Naive B cell (primary cell): ENCODE data around the gene FAM72B. TPM values are rescaled to one million over a fixed set of nuclear protein-coding genes. Genes with fewer than 3 reads are reported as not detected.
"Not testable (repeated sequence)": the region's sequence is repeated elsewhere in the genome, so short reads cannot be mapped to it uniquely, and the experiment has no call there.

Source experiments
- ATAC-seq, 2 donors: fragments of 150-1000 bp; cut with Tn5 transposase; 2 replicates each; pipeline ENCODE4 v1.10.0; 2021; ENCODE audit warnings: low read depth in 2 of 2, mild to moderate bottlenecking in 2 of 2, moderate library complexity in 2 of 2
- DNase-seq: peaks from one replicate; pipeline ENCODE4 v3.0.0; 2022
- H3K27ac Mint-ChIP-seq, 6 donors: one replicate each; pipeline ENCODE4 v1.8.0; 2020 to 2022; ENCODE audit warnings: mild to moderate bottlenecking in 6 of 6, mixed read lengths in 6 of 6, moderate library complexity in 5 of 6, inconsistent platforms in 2 of 6
- H3K27me3 Mint-ChIP-seq, 3 donors: one replicate each; pipeline ENCODE4 v1.8.0; 2021 to 2022; ENCODE audit warnings: mixed read lengths in 3 of 3, mild to moderate bottlenecking in 1 of 3
- H3K36me3 Mint-ChIP-seq, 2 donors: one replicate each; pipeline ENCODE4 v1.8.0; 2020 to 2022; ENCODE audit warnings: mixed read lengths in 2 of 2, inconsistent platforms in 1 of 2, mild to moderate bottlenecking in 1 of 2
- H3K4me1 Mint-ChIP-seq, 3 donors: one replicate each; pipeline ENCODE4 v1.8.0; 2020 to 2022; ENCODE audit warnings: mixed read lengths in 3 of 3, inconsistent platforms in 1 of 3, mild to moderate bottlenecking in 1 of 3, moderate library complexity in 1 of 3
- H3K4me3 Mint-ChIP-seq, 8 donors: one replicate each; pipeline ENCODE4 v1.8.0; 2020 to 2022; ENCODE audit warnings: mild to moderate bottlenecking in 8 of 8, mixed read lengths in 8 of 8, moderate library complexity in 8 of 8, inconsistent platforms in 2 of 8
- H3K9me3 Mint-ChIP-seq, 7 donors: one replicate each; pipeline ENCODE4 v1.8.0; 2020 to 2022; ENCODE audit warnings: mixed read lengths in 7 of 7, mild to moderate bottlenecking in 5 of 7, inconsistent platforms in 2 of 7, moderate library complexity in 1 of 7
- polyA plus RNA-seq, 6 donors: library from polyadenylated mRNA; unstranded; fragments of 300-500 nt; fragmentation: Illumina TruSeq; gene quantifications; one replicate each; pipeline ENCODE4 v1.2.3, GENCODE V29; 2021; ENCODE audit warnings: low read depth in 6 of 6

Gene FAM72B
- 1 to 10 TPM in 1 of 6 donors, not detected in 5; 1.5 TPM for polyA plus RNA-seq

- H3K9me3 Mint-ChIP-seq, H3K4me1 Mint-ChIP-seq, H3K36me3 Mint-ChIP-seq, H3K27me3 Mint-ChIP-seq: not testable (repeated sequence)
- DNase-seq (peak; percentile 95), ATAC-seq (peak; percentile 75 to 79)
- H3K27ac Mint-ChIP-seq: peak within 1 kb of the TSS in 5 of 6 donors; percentile 87 to 96 (median 95)
- H3K4me3 Mint-ChIP-seq: peak within 1 kb of the TSS; percentile 84 to 98 (median 96)
Observed at GRCh38 chr1:121184290-121185127, at the start of gene FAM72B, which contains the start of gene SRGAP2C. Gene FAM72B (minus strand): TSS chr1:121184340. CDS start chr1:121183489, 851 bp downstream. Gene SRGAP2C (plus strand): TSS chr1:121184975. CDS start chr1:121187447, 2,472 bp downstream.

- ATAC-seq (peak; percentile 89 to 91), DNase-seq (peak; percentile 23)
- not testable (repeated sequence) for H3K36me3 Mint-ChIP-seq, H3K27me3 Mint-ChIP-seq, H3K9me3 Mint-ChIP-seq, H3K4me1 Mint-ChIP-seq, H3K4me3 Mint-ChIP-seq, H3K27ac Mint-ChIP-seq
Observed at GRCh38 chr1:121232445-121233125, 48.4 kb upstream of the FAM72B start.

- ATAC-seq: not testable (repeated sequence)
Observed at GRCh38 chr1:121230636-121231035, 46.5 kb upstream of the FAM72B start.

GRCh38 chr1:121227544-121228330 is 43.6 kb upstream of the FAM72B start:
- not testable (repeated sequence) for H3K27me3 Mint-ChIP-seq, H3K4me3 Mint-ChIP-seq, H3K36me3 Mint-ChIP-seq, DNase-seq, ATAC-seq, H3K9me3 Mint-ChIP-seq, H3K27ac Mint-ChIP-seq, H3K4me1 Mint-ChIP-seq

More at GRCh38 chr1:121230636-121231035, 46.5 kb upstream of the FAM72B start:
- not testable (repeated sequence) for H3K9me3 Mint-ChIP-seq, DNase-seq, H3K27me3 Mint-ChIP-seq, H3K4me3 Mint-ChIP-seq, H3K36me3 Mint-ChIP-seq, H3K4me1 Mint-ChIP-seq, H3K27ac Mint-ChIP-seq

GRCh38 chr1:121226925-121227324 is 42.8 kb upstream of the FAM72B start:
- not testable (repeated sequence) for ATAC-seq, H3K4me3 Mint-ChIP-seq, H3K4me1 Mint-ChIP-seq, H3K9me3 Mint-ChIP-seq, DNase-seq, H3K27ac Mint-ChIP-seq, H3K36me3 Mint-ChIP-seq, H3K27me3 Mint-ChIP-seq

- H3K4me1 Mint-ChIP-seq: peaks cover 0 to 10% (median 4%) of the 10 kb centered on the region in 3 donors
- H3K9me3 Mint-ChIP-seq, H3K4me3 Mint-ChIP-seq, DNase-seq, H3K36me3 Mint-ChIP-seq, H3K27ac Mint-ChIP-seq, H3K27me3 Mint-ChIP-seq, ATAC-seq: not testable (repeated sequence)
Observed at GRCh38 chr1:121226295-121226904, 42.3 kb upstream of the FAM72B start.

GRCh38 chr1:121224714-121225113 is 40.6 kb upstream of the FAM72B start:
- H3K9me3 Mint-ChIP-seq: not testable (repeated sequence)
- H3K4me3 Mint-ChIP-seq: peak overlapping the region in 2 of 8 donors; percentile 32 to 44
- ATAC-seq: peak; percentile 93

GRCh38 chr1:121221770-121222169 is 37.6 kb upstream of the FAM72B start:
- DNase-seq (peak; percentile 23), ATAC-seq (peak; percentile 64 to 67)
- peaks cover 0 to 10% (median 4%) of the 10 kb centered on the region in 3 donors for H3K4me1 Mint-ChIP-seq
- not testable (repeated sequence) for H3K4me3 Mint-ChIP-seq, H3K36me3 Mint-ChIP-seq, H3K9me3 Mint-ChIP-seq, H3K27me3 Mint-ChIP-seq
- peak overlapping the region in 3 of 6 donors; percentile 14 to 84 (median 84) for H3K27ac Mint-ChIP-seq

More at GRCh38 chr1:121224714-121225113, 40.6 kb upstream of the FAM72B start:
- H3K4me1 Mint-ChIP-seq: peaks cover 0 to 10% (median 4%) of the 10 kb centered on the region in 3 donors
- peak; percentile 2 for DNase-seq
- peak overlapping the region in 3 of 6 donors; percentile 47 to 85 (median 54) for H3K27ac Mint-ChIP-seq
- not testable (repeated sequence) for H3K27me3 Mint-ChIP-seq, H3K36me3 Mint-ChIP-seq

GRCh38 chr1:121216676-121217075 is 32.5 kb upstream of the FAM72B start:
- H3K27me3 Mint-ChIP-seq: not testable (repeated sequence)

GRCh38 chr1:121215699-121216417 is 31.7 kb upstream of the FAM72B start:
- not testable (repeated sequence) for H3K4me1 Mint-ChIP-seq, H3K27me3 Mint-ChIP-seq, H3K36me3 Mint-ChIP-seq, DNase-seq, H3K9me3 Mint-ChIP-seq, H3K27ac Mint-ChIP-seq, H3K4me3 Mint-ChIP-seq
- peak in 1 of 2 donors; percentile 22 for ATAC-seq

More at GRCh38 chr1:121216676-121217075, 32.5 kb upstream of the FAM72B start:
- H3K36me3 Mint-ChIP-seq, H3K27ac Mint-ChIP-seq, H3K9me3 Mint-ChIP-seq, DNase-seq, ATAC-seq, H3K4me3 Mint-ChIP-seq, H3K4me1 Mint-ChIP-seq: not testable (repeated sequence)

- not testable (repeated sequence) for H3K27ac Mint-ChIP-seq, H3K4me3 Mint-ChIP-seq, H3K9me3 Mint-ChIP-seq, H3K27me3 Mint-ChIP-seq, H3K36me3 Mint-ChIP-seq, H3K4me1 Mint-ChIP-seq, DNase-seq
- peak; percentile 86 to 90 for ATAC-seq
Observed at GRCh38 chr1:121214544-121215156, 30.5 kb upstream of the FAM72B start.

- DNase-seq, H3K4me3 Mint-ChIP-seq, H3K9me3 Mint-ChIP-seq, H3K27me3 Mint-ChIP-seq, ATAC-seq, H3K27ac Mint-ChIP-seq, H3K36me3 Mint-ChIP-seq, H3K4me1 Mint-ChIP-seq: not testable (repeated sequence)
Observed at GRCh38 chr1:121213491-121213890, 29.4 kb upstream of the FAM72B start.
